SU-DHL-6 (cell line): ENCODE data around the gene PIGW.

Experiments used
- CTCF ChIP-seq: fragments of 200-600 bp; sonication (generic); IDR thresholded peaks from one replicate; pipeline ENCODE4 v1.5.1; 2017; ENCODE audit warnings: antibody characterized with exemption, mild to moderate bottlenecking, low read length, moderate library complexity; ENCODE audit not compliant: insufficient read depth, poor library complexity, severe bottlenecking
- EZH2phosphoT487 ChIP-seq: fragments of 200-600 bp; sonication (generic), shearing (Covaris generic); conservative IDR thresholded peaks from 2 replicates; pipeline ENCODE4 v1.6.1; 2018; ENCODE audit warnings: mild to moderate bottlenecking, antibody characterized with exemption, low read length, moderate library complexity, mixed read lengths

DNA sequence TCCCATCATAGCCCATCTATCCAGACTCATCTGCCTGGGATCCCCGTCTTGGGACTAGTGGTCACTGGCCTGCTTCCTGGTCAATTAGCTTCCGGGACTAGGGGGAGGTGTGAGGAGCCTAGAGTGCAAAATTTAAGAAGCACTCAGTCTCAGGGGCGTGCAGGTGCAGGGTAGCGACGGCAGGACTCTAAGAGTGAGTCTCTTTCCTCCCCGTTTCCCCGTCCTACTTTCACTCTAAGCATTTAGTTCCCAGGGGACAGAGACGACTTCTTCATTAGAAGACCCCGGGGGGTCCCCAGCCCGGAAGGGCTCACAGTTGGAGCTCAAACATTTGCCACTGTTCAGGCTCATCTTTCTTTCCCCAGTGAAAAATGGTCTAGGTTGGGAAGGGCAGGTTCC is 49.0 kb upstream of the PIGW start:
- TF ChIP-seq CTCF (no peak), EZH2phosphoT487 (no peak)
